ENCODE measurements around the gene NSFL1C. TPM values are rescaled to one million over a fixed set of nuclear protein-coding genes. Genes with fewer than 3 reads are reported as not detected.

Gene NSFL1C
- total RNA-seq, 6 experiments from 2014 or later = 40.8 to 53.5 (median 43.4) TPM

DNA sequence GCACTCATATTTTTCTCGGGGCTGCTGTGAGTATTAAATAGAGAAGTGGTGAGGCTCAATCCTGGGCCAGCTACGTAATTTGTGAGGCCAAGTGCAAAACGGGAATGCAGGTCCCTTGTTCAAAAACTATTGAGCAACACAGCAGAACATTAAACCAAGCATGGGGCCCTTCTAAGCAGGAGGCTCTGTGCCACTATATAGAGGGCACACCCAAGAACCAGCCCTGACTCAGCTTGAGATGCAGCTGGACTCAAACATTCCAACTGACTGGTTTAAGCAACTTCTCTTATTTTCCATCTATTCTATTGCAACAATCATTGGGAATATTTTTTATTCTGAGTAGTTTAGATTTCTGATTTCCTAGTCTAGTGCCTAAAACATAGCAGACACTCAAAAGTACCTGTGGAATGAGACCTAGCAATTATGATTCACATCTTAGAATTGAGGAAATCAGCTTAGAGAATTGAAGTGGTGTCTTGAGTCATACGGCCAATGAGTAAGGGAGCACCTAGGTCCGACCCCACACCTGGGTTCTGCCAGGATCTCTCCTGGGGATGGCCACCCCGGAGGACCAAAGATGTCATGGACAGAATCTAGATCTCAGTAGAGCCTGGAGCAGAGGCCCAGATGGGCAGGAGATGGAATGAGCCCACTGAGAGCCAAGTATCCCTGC is 23.3 kb upstream of the NSFL1C start:
- peak; percentile 31 to 53 (median 42) for ATAC-seq
- 45% methylated on average over 5 of the region's 6 CpGs for WGBS (ENCODE audit: insufficient coverage, low coverage, low lambda C conversion rate, missing lambda C conversion rate)
- no peak for TF ChIP-seq CTCF (IDR thresholded peaks at IDR 0.05)
- TF ChIP-seq POLR2A (IDR thresholded peaks at IDR 0.05) = peak; percentile 64

GRCh38 chr20:1489325-1489724 is 22.7 kb upstream of the NSFL1C start:
- intact Hi-C loops (cut with DNase I) = no loop called here
- H3K4me3 ChIP-seq = no peak overlapping the region
- DNase-seq = no peak
- H3K36me3 ChIP-seq = no peaks in the 10 kb centered on the region
- ATAC-seq = peak in 3 of 4 donors; percentile 20 to 34 (median 30)
- peak overlapping the region in 1 of 3 donors; percentile 33 for H3K27ac ChIP-seq
- H3K27me3 ChIP-seq = no peaks in the 10 kb centered on the region
- H3K9me3 ChIP-seq = no peaks in the 10 kb centered on the region
- no peaks in the 10 kb centered on the region for H3K4me1 ChIP-seq
- WGBS (ENCODE audit: insufficient coverage, low coverage, low lambda C conversion rate, missing lambda C conversion rate) = 34% methylated on average over 2 of the region's 2 CpGs
- TF ChIP-seq POLR2A (IDR thresholded peaks at IDR 0.05) (no peak), CTCF (IDR thresholded peaks at IDR 0.05) (no peak)

More for the DNA sequence above, 23.3 kb upstream of the NSFL1C start:
- H3K4me3 ChIP-seq = peak overlapping the region in 2 of 3 donors; percentile 8 to 37
- peak overlapping the region in 2 of 3 donors; percentile 44 to 49 for H3K27ac ChIP-seq
- intact Hi-C loops (cut with DNase I) = no loop called here
- H3K36me3 ChIP-seq = no peaks in the 10 kb centered on the region
- no peaks in the 10 kb centered on the region for H3K27me3 ChIP-seq
- DNase-seq = no peak
- H3K4me1 ChIP-seq = no peaks in the 10 kb centered on the region
- H3K9me3 ChIP-seq = no peaks in the 10 kb centered on the region

DNA sequence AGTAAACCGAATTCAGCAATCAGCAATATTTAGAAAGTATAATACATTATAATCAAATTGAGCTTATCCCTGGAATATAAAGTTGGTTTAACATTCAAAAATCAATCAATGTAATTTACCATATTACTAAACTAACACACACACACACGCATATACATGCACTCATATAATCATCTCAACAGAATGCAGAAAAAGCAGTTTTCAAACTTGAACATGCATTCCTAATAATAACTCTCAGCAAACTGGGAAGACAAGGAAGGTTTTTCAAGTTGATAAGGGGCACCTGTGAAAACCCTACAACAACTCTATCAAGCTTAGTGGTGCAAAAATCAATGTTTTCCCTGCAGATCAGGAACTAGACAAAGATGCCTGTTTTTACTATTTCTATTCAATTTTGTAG is 19.9 kb upstream of the NSFL1C start:
- Histone ChIP-seq H3K4me3 (no peak overlapping the region), H3K9me3 (no peaks in the 10 kb centered on the region), H3K36me3 (no peaks in the 10 kb centered on the region), H3K27me3 (no peaks in the 10 kb centered on the region), H3K27ac (no peak overlapping the region), H3K4me1 (no peaks in the 10 kb centered on the region)
- 67% methylated on average over 2 of the region's 2 CpGs for WGBS (ENCODE audit: insufficient coverage, low coverage, low lambda C conversion rate, missing lambda C conversion rate)
- intact Hi-C loops (cut with DNase I) = no loop called here
- no peak for ATAC-seq
- DNase-seq = no peak
- TF ChIP-seq POLR2A (IDR thresholded peaks at IDR 0.05) (no peak), CTCF (IDR thresholded peaks at IDR 0.05) (no peak)

DNA sequence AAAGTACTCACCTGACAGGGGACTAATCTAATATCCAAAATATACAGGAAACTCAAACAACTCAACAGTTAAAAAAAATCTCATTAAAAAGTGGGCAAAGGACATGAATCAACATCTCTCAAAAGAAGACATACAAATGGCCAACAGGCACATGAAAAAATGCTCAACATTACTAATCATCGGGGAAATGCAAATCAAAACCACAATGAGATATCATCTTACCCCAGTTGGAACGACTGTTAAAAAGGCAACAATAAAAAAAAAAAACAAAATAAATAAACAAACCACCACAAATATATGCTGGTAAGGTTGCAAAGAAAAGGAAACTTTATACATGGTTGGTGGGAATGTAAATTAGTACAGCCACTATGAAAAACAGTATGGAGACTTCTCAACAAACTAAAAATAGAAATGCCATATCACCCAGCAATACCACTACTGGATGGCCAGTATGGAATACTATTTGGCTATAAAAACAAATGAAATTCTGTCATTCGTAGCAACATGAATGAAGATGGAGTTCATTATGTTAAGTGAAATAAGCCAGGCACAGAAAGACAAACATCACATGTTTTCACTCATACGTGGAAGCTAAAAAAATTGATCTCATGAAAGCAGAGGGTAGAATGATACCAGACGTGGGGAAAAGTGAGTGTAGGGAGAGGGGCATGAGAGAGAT is 17.9 kb upstream of the NSFL1C start:
- TF ChIP-seq POLR2A (IDR thresholded peaks at IDR 0.05) = no peak
- no peak for TF ChIP-seq CTCF (IDR thresholded peaks at IDR 0.05)
- Histone ChIP-seq H3K9me3 (no peaks in the 10 kb centered on the region), H3K27ac (no peak overlapping the region), H3K36me3 (no peaks in the 10 kb centered on the region), H3K27me3 (no peaks in the 10 kb centered on the region), H3K4me1 (no peaks in the 10 kb centered on the region), H3K4me3 (no peak overlapping the region)
- ATAC-seq (no peak), DNase-seq (no peak)
- WGBS (ENCODE audit: insufficient coverage, low coverage, low lambda C conversion rate, missing lambda C conversion rate) = 36% methylated on average over 5 of the region's 5 CpGs
- intact Hi-C loops (cut with DNase I) = no loop called here
